Trophoblast cell (in vitro differentiated cells and primary cell): ENCODE results near the gene CLIP4.

Experiments used
- DNase-seq, 2 donors: peaks; one replicate each; pipeline ENCODE4 v3.0.0-alpha.2; 2016
- H2AFZ ChIP-seq: 2 replicates; pipeline ENCODE4 v1.6.1; 2013; ENCODE audit warnings: low read length, moderate library complexity, mild to moderate bottlenecking; ENCODE audit not compliant: insufficient read depth, poor library complexity
- H2AK5ac ChIP-seq: 2 replicates; pipeline ENCODE4 v1.6.1; 2013; ENCODE audit warnings: mild to moderate bottlenecking, low read length
- H2BK120ac ChIP-seq: 2 replicates; pipeline ENCODE4 v1.6.1; 2013; ENCODE audit warnings: low read length, mild to moderate bottlenecking, moderate library complexity; ENCODE audit not compliant: insufficient read depth, poor library complexity
- H2BK12ac ChIP-seq: 2 replicates; pipeline ENCODE4 v1.6.1; 2013; ENCODE audit warnings: mild to moderate bottlenecking, low read length, moderate library complexity
- H2BK5ac ChIP-seq: 2 replicates; pipeline ENCODE4 v1.6.1; 2013; ENCODE audit warnings: low read length, low read depth, moderate library complexity, mild to moderate bottlenecking; ENCODE audit not compliant: poor library complexity
- H3K14ac ChIP-seq: 2 replicates; pipeline ENCODE4 v1.6.1; 2013; ENCODE audit warnings: mild to moderate bottlenecking, low read length
- H3K18ac ChIP-seq: 2 replicates; pipeline ENCODE4 v1.6.1; 2013; ENCODE audit warnings: mild to moderate bottlenecking, low read length
- H3K23ac ChIP-seq: 2 replicates; pipeline ENCODE4 v1.6.1; 2013; ENCODE audit warnings: low read length
- H3K27ac ChIP-seq: 2 replicates; pipeline ENCODE4 v1.5.1; 2013; ENCODE audit warnings: low read depth, mild to moderate bottlenecking, inconsistent platforms, low read length, moderate library complexity
- H3K27me3 ChIP-seq: 2 replicates; pipeline ENCODE4 v1.6.1; 2013; ENCODE audit warnings: inconsistent platforms, mild to moderate bottlenecking, low read length, moderate library complexity; ENCODE audit not compliant: insufficient read depth
- H3K36me3 ChIP-seq, 2 experiments: 1 replicate in 1 of 2; 2 replicates in 1 of 2; pipeline ENCODE4 v1.6.1; 2013; ENCODE audit warnings: low read length in 2 of 2, mild to moderate bottlenecking in 2 of 2, moderate library complexity in 1 of 2; ENCODE audit not compliant: insufficient read depth in 2 of 2, control insufficient read depth in 1 of 2
- H3K4ac ChIP-seq: 2 replicates; pipeline ENCODE4 v1.6.1; 2013; ENCODE audit warnings: low read depth, mild to moderate bottlenecking, low read length, moderate library complexity
- H3K4me1 ChIP-seq, 2 experiments: 1 replicate in 1 of 2; 2 replicates in 1 of 2; pipeline ENCODE4 v1.6.1; 2013; ENCODE audit warnings: low read length in 2 of 2, mild to moderate bottlenecking in 2 of 2, moderate library complexity in 1 of 2; ENCODE audit not compliant: insufficient read depth in 2 of 2, control insufficient read depth in 1 of 2
- H3K4me2 ChIP-seq: 2 replicates; pipeline ENCODE4 v1.6.1; 2013; ENCODE audit warnings: inconsistent platforms, mild to moderate bottlenecking, low read length, moderate library complexity
- H3K4me3 ChIP-seq: 2 replicates; pipeline ENCODE4 v1.5.1; 2013; ENCODE audit warnings: mild to moderate bottlenecking, low read depth, low read length, inconsistent platforms
- H3K79me1 ChIP-seq: one replicate; pipeline ENCODE4 v1.6.1; 2013; ENCODE audit warnings: low read length
- H3K79me2 ChIP-seq: 2 replicates; pipeline ENCODE4 v1.6.1; 2013; ENCODE audit warnings: low read length, mild to moderate bottlenecking; ENCODE audit not compliant: control insufficient read depth, insufficient read depth, poor library complexity
- H3K9ac ChIP-seq: 2 replicates; pipeline ENCODE4 v1.6.1; 2013; ENCODE audit warnings: mild to moderate bottlenecking, low read length
- H3K9me3 ChIP-seq: 2 replicates; pipeline ENCODE4 v1.6.1; 2013; ENCODE audit warnings: low read depth, mild to moderate bottlenecking, control low read depth, inconsistent platforms, low read length; ENCODE audit not compliant: insufficient read depth
- H4K12ac ChIP-seq: 2 replicates; pipeline ENCODE4 v1.6.1; 2013; ENCODE audit warnings: low read depth, mild to moderate bottlenecking, low read length, moderate library complexity
- H4K8ac ChIP-seq: 2 replicates; pipeline ENCODE4 v1.6.1; 2013; ENCODE audit warnings: low read depth, mild to moderate bottlenecking, low read length, moderate library complexity
- H4K91ac ChIP-seq: one replicate; pipeline ENCODE4 v1.6.1; 2013; ENCODE audit warnings: low read depth, mild to moderate bottlenecking, low read length, moderate library complexity
- WGBS: extraction: QIAGEN DNeasy Blood & Tissue Kit; methylation state at CpG from one replicate; pipeline ENCODE4 v1.1.7; 2013; ENCODE audit warnings: missing lambda C conversion rate; ENCODE audit not compliant: insufficient read length, insufficient coverage; ENCODE audit errors: extremely low coverage; 5-methylcytosine and 5-hydroxymethylcytosine counted together

Gene CLIP4

GRCh38 chr2:29096969-29097368 lies 18.2 kb upstream of the CLIP4 start:
- Histone ChIP-seq H3K9ac (no peak overlapping the region), H2BK120ac (no peak overlapping the region), H2BK5ac (no peak overlapping the region), H3K4ac (no peak overlapping the region), H3K9me3 (no peaks in the 10 kb centered on the region), H2AFZ (no peak overlapping the region), H3K36me3 (no peaks in the 10 kb centered on the region), H3K79me2 (no peaks in the 10 kb centered on the region), H2BK12ac (no peak overlapping the region), H3K23ac (no peak overlapping the region), H3K4me2 (no peak overlapping the region), H4K8ac (no peak overlapping the region), H3K18ac (no peak overlapping the region), H3K4me3 (no peak overlapping the region), H3K27me3 (no peaks in the 10 kb centered on the region), H3K79me1 (no peaks in the 10 kb centered on the region), H3K4me1 (peaks cover 0 to 2% of the 10 kb centered on the region in 2 experiments), H3K27ac (no peak overlapping the region), H4K12ac (no peak overlapping the region), H2AK5ac (no peak overlapping the region), H3K14ac (no peak overlapping the region), H4K91ac (no peak overlapping the region)
- no CpG with 5 or more reads among the region's 8 CpGs for WGBS
- no peak for DNase-seq

DNA sequence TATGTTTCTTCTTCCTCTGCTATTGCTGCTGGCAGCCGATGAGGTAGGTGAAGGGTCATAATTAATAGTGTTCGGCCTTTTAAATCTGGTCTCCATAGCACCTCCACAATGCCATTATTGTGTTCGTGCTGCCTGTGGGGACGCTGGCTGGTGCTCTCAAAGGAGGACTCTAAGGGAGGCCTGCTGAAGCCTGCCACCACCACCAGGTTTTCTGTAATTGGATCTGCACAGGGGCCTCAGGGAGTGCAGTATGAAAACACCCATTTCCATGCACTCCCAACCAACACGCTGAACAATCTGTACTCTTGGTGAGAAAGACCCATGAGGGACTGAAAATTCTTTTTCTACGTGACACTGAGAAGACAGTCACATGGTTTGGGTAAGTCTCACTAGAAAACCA lies 17.6 kb upstream of the CLIP4 start:
- H3K14ac ChIP-seq, result no peak overlapping the region
- H3K4me2 ChIP-seq, result no peak overlapping the region
- H3K79me1 ChIP-seq, result no peaks in the 10 kb centered on the region
- H3K27me3 ChIP-seq, result no peaks in the 10 kb centered on the region
- H3K4me3 ChIP-seq, result no peak overlapping the region
- H2BK120ac ChIP-seq, result no peak overlapping the region
- no peaks in the 10 kb centered on the region for H3K9me3 ChIP-seq
- H3K79me2 ChIP-seq, result no peaks in the 10 kb centered on the region
- no peak overlapping the region for H3K27ac ChIP-seq
- no peak overlapping the region for H3K9ac ChIP-seq
- peaks cover 0 to 2% of the 10 kb centered on the region in 2 experiments for H3K4me1 ChIP-seq
- no peak overlapping the region for H2BK5ac ChIP-seq
- no peak overlapping the region for H2BK12ac ChIP-seq
- H2AFZ ChIP-seq, result no peak overlapping the region
- H3K23ac ChIP-seq, result no peak overlapping the region
- DNase-seq, result no peak
- no peak overlapping the region for H4K8ac ChIP-seq
- H3K36me3 ChIP-seq, result no peaks in the 10 kb centered on the region
- no peak overlapping the region for H4K12ac ChIP-seq
- H3K4ac ChIP-seq, result no peak overlapping the region
- WGBS, result no CpG with 5 or more reads among the region's 6 CpGs
- H2AK5ac ChIP-seq, result no peak overlapping the region
- no peak overlapping the region for H3K18ac ChIP-seq
- no peak overlapping the region for H4K91ac ChIP-seq

- H3K4ac ChIP-seq, result no peak overlapping the region
- H3K14ac ChIP-seq, result no peak overlapping the region
- no peak overlapping the region for H2BK5ac ChIP-seq
- H3K4me2 ChIP-seq, result no peak overlapping the region
- H3K23ac ChIP-seq, result no peak overlapping the region
- no peak overlapping the region for H2BK12ac ChIP-seq
- DNase-seq, result no peak
- H4K91ac ChIP-seq, result no peak overlapping the region
- H2BK120ac ChIP-seq, result no peak overlapping the region
- H3K36me3 ChIP-seq, result no peaks in the 10 kb centered on the region
- H3K4me1 ChIP-seq, result no peaks in the 10 kb centered on the region
- no peak overlapping the region for H3K18ac ChIP-seq
- no peaks in the 10 kb centered on the region for H3K27me3 ChIP-seq
- no peak overlapping the region for H2AFZ ChIP-seq
- H3K4me3 ChIP-seq, result no peak overlapping the region
- no peaks in the 10 kb centered on the region for H3K9me3 ChIP-seq
- no peaks in the 10 kb centered on the region for H3K79me1 ChIP-seq
- no peaks in the 10 kb centered on the region for H3K79me2 ChIP-seq
- no CpG with 5 or more reads among the region's 1 CpG for WGBS
- H3K9ac ChIP-seq, result no peak overlapping the region
- no peak overlapping the region for H4K12ac ChIP-seq
- H3K27ac ChIP-seq, result no peak overlapping the region
- H4K8ac ChIP-seq, result no peak overlapping the region
- H2AK5ac ChIP-seq, result no peak overlapping the region
Observed at GRCh38 chr2:29100564-29100963, 14.7 kb upstream of the CLIP4 start.

DNA sequence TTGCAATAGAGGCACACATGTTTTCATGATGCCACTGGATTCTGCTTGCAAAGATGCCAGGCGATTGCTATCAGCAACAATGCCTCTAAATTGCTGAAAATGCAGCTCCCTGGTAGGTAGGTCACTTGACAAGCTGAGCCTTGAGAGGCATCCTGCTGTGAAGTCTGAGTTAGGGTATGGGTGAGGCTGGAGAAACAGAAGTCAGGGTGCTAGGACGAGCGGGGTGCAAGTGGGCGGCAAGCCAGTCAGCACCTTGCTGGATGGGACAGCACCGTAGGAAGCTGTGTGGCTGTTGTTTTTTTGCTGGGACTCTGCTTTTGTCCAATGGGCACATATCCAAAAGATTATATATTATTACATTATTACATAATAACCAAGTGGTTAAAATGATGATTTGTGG lies 10.5 kb upstream of the CLIP4 start:
- no CpG with 5 or more reads among the region's 5 CpGs for WGBS
- H3K36me3 ChIP-seq, result no peaks in the 10 kb centered on the region
- no peak overlapping the region for H2BK120ac ChIP-seq

More for the DNA sequence above, 10.5 kb upstream of the CLIP4 start:
- Histone ChIP-seq H2BK5ac (no peak overlapping the region), H3K14ac (no peak overlapping the region), H3K4me1 (no peaks in the 10 kb centered on the region), H2BK12ac (no peak overlapping the region), H3K4me2 (no peak overlapping the region), H4K8ac (no peak overlapping the region), H3K18ac (no peak overlapping the region), H3K4ac (no peak overlapping the region), H3K27me3 (no peaks in the 10 kb centered on the region), H3K27ac (no peak overlapping the region), H4K91ac (no peak overlapping the region), H3K23ac (no peak overlapping the region), H3K9ac (no peak overlapping the region), H3K79me1 (no peaks in the 10 kb centered on the region), H2AFZ (no peak overlapping the region), H3K9me3 (no peaks in the 10 kb centered on the region), H3K79me2 (no peaks in the 10 kb centered on the region), H3K4me3 (no peak overlapping the region), H4K12ac (no peak overlapping the region), H2AK5ac (no peak overlapping the region)
- DNase-seq, result no peak
